Measurements from ENCODE around the gene TP53RK.
A peak's percentile ranks its signal among the peaks of the same experiment; 100 is the strongest.

DNA sequence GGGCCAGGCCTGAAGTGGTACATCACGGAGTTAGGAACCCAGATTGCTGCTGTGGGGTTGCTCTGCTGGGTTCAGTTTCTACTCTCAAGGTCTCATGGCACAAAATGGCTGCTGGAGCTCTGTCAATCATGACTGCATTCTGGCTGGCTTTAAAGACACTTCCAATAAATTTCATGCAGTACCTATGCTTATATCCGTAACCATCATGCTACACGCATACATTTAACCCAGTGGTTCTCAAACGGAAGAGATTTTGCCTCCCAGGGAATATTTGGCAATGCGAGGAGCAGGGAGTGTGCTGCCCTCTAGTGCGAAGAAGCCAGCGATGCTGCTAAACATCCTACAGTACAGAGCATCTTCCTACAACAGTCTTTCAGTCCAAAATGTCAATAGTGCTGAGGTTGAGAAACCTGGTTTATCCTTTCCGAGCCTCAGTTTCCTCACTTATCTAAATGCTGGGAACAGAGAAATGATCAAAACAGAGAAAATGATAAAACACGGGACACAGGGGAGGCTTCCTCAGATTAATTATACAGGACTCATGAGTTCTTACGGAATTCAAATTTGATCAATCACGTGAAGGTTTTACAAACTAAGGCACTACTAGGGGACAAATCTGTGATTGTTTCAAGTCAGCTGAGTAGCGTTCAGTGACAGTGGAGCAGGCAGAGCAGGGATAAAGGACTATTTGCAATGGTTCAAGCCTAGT is 10.6 kb upstream of the TP53RK start:
- TF ChIP-seq, protein P1, sequence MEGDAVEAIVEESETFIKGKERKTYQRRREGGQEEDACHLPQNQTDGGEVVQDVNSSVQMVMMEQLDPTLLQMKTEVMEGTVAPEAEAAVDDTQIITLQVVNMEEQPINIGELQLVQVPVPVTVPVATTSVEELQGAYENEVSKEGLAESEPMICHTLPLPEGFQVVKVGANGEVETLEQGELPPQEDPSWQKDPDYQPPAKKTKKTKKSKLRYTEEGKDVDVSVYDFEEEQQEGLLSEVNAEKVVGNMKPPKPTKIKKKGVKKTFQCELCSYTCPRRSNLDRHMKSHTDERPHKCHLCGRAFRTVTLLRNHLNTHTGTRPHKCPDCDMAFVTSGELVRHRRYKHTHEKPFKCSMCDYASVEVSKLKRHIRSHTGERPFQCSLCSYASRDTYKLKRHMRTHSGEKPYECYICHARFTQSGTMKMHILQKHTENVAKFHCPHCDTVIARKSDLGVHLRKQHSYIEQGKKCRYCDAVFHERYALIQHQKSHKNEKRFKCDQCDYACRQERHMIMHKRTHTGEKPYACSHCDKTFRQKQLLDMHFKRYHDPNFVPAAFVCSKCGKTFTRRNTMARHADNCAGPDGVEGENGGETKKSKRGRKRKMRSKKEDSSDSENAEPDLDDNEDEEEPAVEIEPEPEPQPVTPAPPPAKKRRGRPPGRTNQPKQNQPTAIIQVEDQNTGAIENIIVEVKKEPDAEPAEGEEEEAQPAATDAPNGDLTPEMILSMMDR (IDR thresholded peaks at IDR 0.05) = peak; percentile 27 to 37 (median 34)
- TF ChIP-seq POLR2A (IDR thresholded peaks at IDR 0.05) (no peak), POLR2AphosphoS5 (IDR thresholded peaks at IDR 0.05) (no peak)

All from transverse colon (tissue), 4 donors.